IMR-90 (cell line): Measurements from ENCODE around the gene ATP10A. TPM values are rescaled to one million over a fixed set of nuclear protein-coding genes. Genes with fewer than 3 reads are reported as not detected.
A peak's percentile ranks its signal among the peaks of the same experiment; 100 is the strongest.

ENCODE experiments used
- ATAC-seq: fragments of 200-7000 bp; cut with Tn5 transposase; 2 replicates; pipeline ENCODE4 v1.9.1; 2020; ENCODE audit warnings: low read depth, mild to moderate bottlenecking, moderate library complexity
- BruUV-seq: library from RNA; stranded (reverse); fragments of 400-500 nt; replicated peaks from 2 replicates; lab custom pipeline; 2021; lab: Mats Ljungman, UMichigan
- CTCF ChIA-PET: fragments of 300-600 bp; formaldehyde crosslinking; extraction: SDS; loops from one replicate; lab custom pipeline; 2021; ENCODE audit warnings: antibody characterized with exemption; lab: Yijun Ruan, JAX
- POLR2A ChIA-PET: fragments of 300-600 bp; sonication (Branson Sonifier 250); formaldehyde crosslinking; loops from one replicate; lab custom pipeline; 2022; ENCODE audit warnings: antibody characterized with exemption; ENCODE audit not compliant: unreplicated experiment; lab: Charles Lee
- DNase-seq: peaks from one replicate; pipeline ENCODE4 v3.0.0; 2013
- H2AFZ ChIP-seq: replicated peaks from 2 replicates; pipeline ENCODE3; 2013; ENCODE audit warnings: low read length, mild to moderate bottlenecking; ENCODE audit not compliant: poor library complexity
- H2AK5ac ChIP-seq: 2 replicates; pipeline ENCODE4 v1.6.1; 2013; ENCODE audit warnings: low read depth, low read length, inconsistent platforms
- H2AK9ac ChIP-seq: replicated peaks from 2 replicates; pipeline ENCODE3; 2013; ENCODE audit warnings: mild to moderate bottlenecking, low read depth, low read length, moderate library complexity; ENCODE audit not compliant: poor library complexity
- H2BK120ac ChIP-seq: 2 replicates; pipeline ENCODE4 v1.6.1; 2013; ENCODE audit warnings: low read depth, low read length, inconsistent platforms
- H2BK15ac ChIP-seq: 3 replicates; pipeline ENCODE4 v1.6.1; 2013; ENCODE audit warnings: low read depth, low read length, inconsistent platforms
- H2BK20ac ChIP-seq: 2 replicates; pipeline ENCODE4 v1.6.1; 2013; ENCODE audit warnings: low read depth, mild to moderate bottlenecking, inconsistent platforms, low read length, moderate library complexity
- H2BK5ac ChIP-seq: 2 replicates; pipeline ENCODE4 v1.6.1; 2013; ENCODE audit warnings: mild to moderate bottlenecking, low read depth, low read length, inconsistent platforms; ENCODE audit not compliant: poor library complexity, severe bottlenecking
- H3K14ac ChIP-seq: replicated peaks from 2 replicates; pipeline ENCODE4 v1.6.1; 2013; ENCODE audit warnings: low read depth, low read length, inconsistent platforms
- H3K18ac ChIP-seq: 2 replicates; pipeline ENCODE4 v1.6.1; 2013; ENCODE audit warnings: low read depth, low read length, control low read depth
- H3K23ac ChIP-seq: 2 replicates; pipeline ENCODE4 v1.6.1; 2013; ENCODE audit warnings: low read depth, low read length, inconsistent platforms
- H3K27ac ChIP-seq: 2 replicates; pipeline ENCODE4 v1.5.1; 2013; ENCODE audit warnings: mild to moderate bottlenecking, control low read depth, low read length; ENCODE audit not compliant: insufficient read depth
- H3K27me3 ChIP-seq: 2 replicates; pipeline ENCODE4 v1.6.1; 2013; ENCODE audit warnings: low read length; ENCODE audit not compliant: control insufficient read depth, insufficient read depth
- H3K36me3 ChIP-seq: 2 replicates; pipeline ENCODE4 v1.6.1; 2013; ENCODE audit warnings: low read length, mixed read lengths; ENCODE audit not compliant: control insufficient read depth, insufficient read depth
- H3K4ac ChIP-seq: 2 replicates; pipeline ENCODE4 v1.6.1; 2013; ENCODE audit warnings: low read depth, low read length, inconsistent platforms
- H3K4me1 ChIP-seq: 2 replicates; pipeline ENCODE4 v1.6.1; 2013; ENCODE audit warnings: low read length, mixed read lengths; ENCODE audit not compliant: control insufficient read depth, insufficient read depth
- H3K4me2 ChIP-seq: 2 replicates; pipeline ENCODE4 v1.6.1; 2013; ENCODE audit warnings: low read depth, mild to moderate bottlenecking, control low read depth, low read length, moderate library complexity
- H3K4me3 ChIP-seq: 2 replicates; pipeline ENCODE4 v1.5.1; 2013; ENCODE audit warnings: low read depth, mild to moderate bottlenecking, control low read depth, low read length, moderate library complexity; ENCODE audit not compliant: insufficient read depth
- H3K56ac ChIP-seq: 2 replicates; pipeline ENCODE4 v1.6.1; 2013; ENCODE audit warnings: low read length, inconsistent platforms; ENCODE audit not compliant: insufficient read depth; ENCODE audit errors: extremely low read depth
- H3K79me1 ChIP-seq, 2 experiments: 2 replicates each; pipeline ENCODE4 v1.6.1; 2013; ENCODE audit warnings: low read length in 2 of 2, inconsistent platforms in 1 of 2, low read depth in 1 of 2
- H3K9ac ChIP-seq: 2 replicates; pipeline ENCODE4 v1.6.1; 2013; ENCODE audit warnings: low read depth, low read length, control low read depth
- H3K9me1 ChIP-seq: 2 replicates; pipeline ENCODE4 v1.6.1; 2013; ENCODE audit warnings: low read length, inconsistent platforms; ENCODE audit not compliant: insufficient read depth
- H3K9me3 ChIP-seq: 2 replicates; pipeline ENCODE4 v1.6.1; 2013; ENCODE audit warnings: low read length; ENCODE audit not compliant: control insufficient read depth, insufficient read depth
- H4K20me1 ChIP-seq: 2 replicates; pipeline ENCODE4 v1.6.1; 2013; ENCODE audit warnings: low read length, inconsistent platforms; ENCODE audit not compliant: insufficient read depth
- H4K5ac ChIP-seq: 2 replicates; pipeline ENCODE4 v1.6.1; 2013; ENCODE audit warnings: mild to moderate bottlenecking, low read depth, low read length, control low read depth
- H4K8ac ChIP-seq, 2 experiments: 2 replicates each; pipeline ENCODE4 v1.6.1; 2013; ENCODE audit warnings: low read depth in 2 of 2, low read length in 2 of 2, control low read depth in 1 of 2, inconsistent platforms in 1 of 2
- H4K91ac ChIP-seq: 2 replicates; pipeline ENCODE4 v1.6.1; 2013; ENCODE audit warnings: low read depth, low read length, inconsistent platforms; ENCODE audit not compliant: insufficient read depth
- CEBPB ChIP-seq: IDR thresholded peaks from 2 replicates; pipeline ENCODE4 v1.6.1; 2012; ENCODE audit warnings: low read depth, low read length, improper control_type of control experiment
- NFE2L2 ChIP-seq: fragments of 150-350 bp; IDR thresholded peaks from 2 replicates; pipeline ENCODE4 v1.6.1; 2016; ENCODE audit warnings: low read depth, mild to moderate bottlenecking, low read length
- WGBS, 2 experiments: methylation state at CpG; one replicate each; pipeline versions ENCODE4 v1.1.5 to v1.1.7; 2013; ENCODE audit warnings: missing lambda C conversion rate in 2 of 2; ENCODE audit not compliant: insufficient read length in 1 of 2; ENCODE audit errors: extremely low coverage in 2 of 2; 5-methylcytosine and 5-hydroxymethylcytosine counted together
- dilution Hi-C: fragments of 300-500 bp; cut with HindIII; formaldehyde crosslinking; loops from one replicate; pipeline ENCODE4 v1.14.3; 2018; ENCODE audit warnings: low sequenced_read_pairs; ENCODE audit not compliant: unreplicated experiment
- in situ Hi-C: fragments of 300-500 bp; cut with MboI; formaldehyde crosslinking; loops from 3 replicates; pipeline ENCODE4 v1.14.3; 2019; ENCODE audit warnings: low sequenced_read_pairs, inconsistent platforms, mixed read lengths
- intact Hi-C: fragments of 100-400 bp; cut with micrococcal nuclease; formaldehyde crosslinking; loops from 2 replicates; pipeline ENCODE4 v1.10.0; 2022
- polyA plus RNA-seq, 3 experiments: library from polyadenylated mRNA; depleted of rRNA; stranded (reverse); fragments of >200 nt; gene quantifications; 2 replicates each; pipeline ENCODE4 v1.2.3, GENCODE V29; 2012; ENCODE audit warnings: low replicate concordance in 1 of 3
- total RNA-seq: library from RNA; depleted of rRNA; stranded (reverse); fragments of >200 nt; gene quantifications from 2 replicates; pipeline ENCODE4 v1.2.3, GENCODE V29; 2012
- TF ChIP-seq, protein P1 (sequence below): fragments of 150-350 bp; IDR thresholded peaks from 2 replicates; pipeline ENCODE4 v1.6.1; 2017; ENCODE audit warnings: mild to moderate bottlenecking, antibody characterized with exemption, low read length, low read depth

The ATP10A gene
- total and polyA plus RNA-seq, 2 of the 4 experiments (the other 2 are of a cell fraction), result 13.8 to 16.0 TPM

DNA sequence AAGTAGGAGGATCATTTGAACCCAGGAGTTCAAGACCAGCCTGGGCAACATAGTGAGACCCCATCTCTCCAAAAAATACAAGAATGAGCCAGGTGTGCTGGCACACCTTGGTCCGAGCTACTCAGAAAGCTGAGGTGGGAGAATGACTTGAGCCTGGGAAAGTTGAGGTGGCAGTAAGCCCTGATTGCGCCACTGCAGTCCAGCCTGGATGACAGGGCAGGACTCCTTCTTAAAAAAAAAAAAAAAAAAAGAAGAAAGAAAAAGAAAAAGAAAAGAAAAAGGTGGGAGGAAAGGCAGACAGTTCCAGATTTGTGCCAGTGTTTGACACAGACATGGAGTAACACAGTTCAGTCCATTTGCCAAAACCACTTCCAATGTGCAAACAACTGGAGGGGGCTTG, 75.7 kb downstream of the ATP10A start:
- DNase-seq (peak; percentile 27), ATAC-seq (no peak)
- BruUV-seq, result no TSS peak
- no peak overlapping the region for H2AFZ ChIP-seq
- no peak overlapping the region for H3K4me3 ChIP-seq
- H3K27ac ChIP-seq, result no peak overlapping the region
- dilution Hi-C loops, result no loop called here
- WGBS, 2 experiments, result no CpG with 5 or more reads among the region's 2 CpGs
- peak overlapping the region; percentile 48 for H2BK120ac ChIP-seq
- peak overlapping the region; percentile 83 for H2AK5ac ChIP-seq
- H3K14ac ChIP-seq, result peak overlapping the region; percentile 23
- peak overlapping the region; percentile 64 for H2BK20ac ChIP-seq
- H4K5ac ChIP-seq, result peak overlapping the region; percentile 11; the same call in 1 of the 2 replicates
- H3K79me1 ChIP-seq, result peaks cover 31 to 77% of the 10 kb centered on the region in 2 experiments
- POLR2A ChIA-PET, result no interaction called here
- H4K8ac ChIP-seq, result peak overlapping the region; percentile 66 to 74; a peak in 3 of 4 replicates
- in situ Hi-C loops, result no loop called here
- H3K27me3 ChIP-seq, result no peaks in the 10 kb centered on the region
- H2BK5ac ChIP-seq, result peak overlapping the region; percentile 18
- no peaks in the 10 kb centered on the region for H3K36me3 ChIP-seq
- no peaks in the 10 kb centered on the region for H3K9me3 ChIP-seq
- H2AK9ac ChIP-seq, result no peak overlapping the region
- H4K91ac ChIP-seq, result peak overlapping the region; percentile 74
- H3K4me2 ChIP-seq, result no peak overlapping the region
- peak overlapping the region; percentile 63; the same call in 1 of the 2 replicates for H3K18ac ChIP-seq
- H3K4ac ChIP-seq, result peak overlapping the region; percentile 84
- no peak overlapping the region for H3K23ac ChIP-seq
- H3K9ac ChIP-seq, result no peak overlapping the region
- H3K9me1 ChIP-seq, result peaks cover 29% of the 10 kb centered on the region
- TF ChIP-seq CEBPB, result peak; percentile 84
- peak; percentile 31; the same call in 1 of the 2 replicates for TF ChIP-seq NFE2L2
- TF ChIP-seq, protein P1, sequence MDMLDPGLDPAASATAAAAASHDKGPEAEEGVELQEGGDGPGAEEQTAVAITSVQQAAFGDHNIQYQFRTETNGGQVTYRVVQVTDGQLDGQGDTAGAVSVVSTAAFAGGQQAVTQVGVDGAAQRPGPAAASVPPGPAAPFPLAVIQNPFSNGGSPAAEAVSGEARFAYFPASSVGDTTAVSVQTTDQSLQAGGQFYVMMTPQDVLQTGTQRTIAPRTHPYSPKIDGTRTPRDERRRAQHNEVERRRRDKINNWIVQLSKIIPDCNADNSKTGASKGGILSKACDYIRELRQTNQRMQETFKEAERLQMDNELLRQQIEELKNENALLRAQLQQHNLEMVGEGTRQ, result no peak
- intact Hi-C loops, result no loop called here
- H2BK15ac ChIP-seq, result peak overlapping the region; percentile 49; the same call in 2 of the 3 replicates
- peaks cover 40% of the 10 kb centered on the region for H3K4me1 ChIP-seq
- CTCF ChIA-PET, result interaction anchor here (1.6 kb wide), 1 partner anchor 146 kb away, joined by 5 read pairs; no protein-coding TSS in a partner anchor
- H3K56ac ChIP-seq, result no peak overlapping the region
- H4K20me1 ChIP-seq, result peaks cover 7% of the 10 kb centered on the region; the same call in 1 of the 2 replicates
